ENCODE measurements around the gene EDC4. TPM values are rescaled to one million over a fixed set of nuclear protein-coding genes. Genes with fewer than 3 reads are reported as not detected.
A peak's percentile ranks its signal among the peaks of the same experiment; 100 is the strongest.
"Not testable (repeated sequence)": the region's sequence is repeated elsewhere in the genome, so short reads cannot be mapped to it uniquely, and the experiment has no call there.

The EDC4 gene
- polyA plus RNA-seq, 1 experiment, result 18.7 TPM

GRCh38 chr16:67909056-67909742, 36.3 kb downstream of the EDC4 start:
- H3K4me3 ChIP-seq (ENCODE audit: low read depth, low read length), result no peak overlapping the region
- no peaks in the 10 kb centered on the region for H3K27me3 ChIP-seq (ENCODE audit: control insufficient read depth, insufficient read depth, low read length)
- POLR2A ChIA-PET, result no interaction called here
- no peaks in the 10 kb centered on the region for H3K9me3 ChIP-seq (ENCODE audit: control insufficient read depth, insufficient read depth, low read length)
- H3K27ac ChIP-seq (ENCODE audit: low read depth, low read length), result no peak overlapping the region
- CTCF ChIA-PET, result no interaction called here
- DNase-seq (ENCODE audit: low read depth, low spot score), result no peak
- TF ChIP-seq CTCF (IDR thresholded peaks at IDR 0.05; ENCODE audit: low read depth, low read length), result no peak

GRCh38 chr16:67910158-67910557, 37.3 kb downstream of the EDC4 start:
- H3K27me3 ChIP-seq (ENCODE audit: control insufficient read depth, insufficient read depth, low read length), result no peaks in the 10 kb centered on the region
- ChIA-PET CTCF (interaction anchor here (0.5 to 2.1 kb wide), 3 partner anchors 93 to 239 kb away, joined by 3 to 10 read pairs (median 3); no protein-coding TSS in a partner anchor), POLR2A (no interaction called here)
- H3K9me3 ChIP-seq (ENCODE audit: control insufficient read depth, insufficient read depth, low read length), result no peaks in the 10 kb centered on the region
- TF ChIP-seq CTCF (IDR thresholded peaks at IDR 0.05; ENCODE audit: low read depth, low read length), result no peak
- no peak overlapping the region for H3K4me3 ChIP-seq (ENCODE audit: low read depth, low read length)
- no peak overlapping the region for H3K27ac ChIP-seq (ENCODE audit: low read depth, low read length)
- DNase-seq (ENCODE audit: low read depth, low spot score), result peak; percentile 42

- no peaks in the 10 kb centered on the region for H3K27me3 ChIP-seq (ENCODE audit: control insufficient read depth, insufficient read depth, low read length)
- no peak for TF ChIP-seq CTCF (IDR thresholded peaks at IDR 0.05; ENCODE audit: low read depth, low read length)
- POLR2A ChIA-PET, result no interaction called here
- H3K27ac ChIP-seq (ENCODE audit: low read depth, low read length), result no peak overlapping the region
- DNase-seq (ENCODE audit: low read depth, low spot score), result no peak
- no peak overlapping the region for H3K4me3 ChIP-seq (ENCODE audit: low read depth, low read length)
- no peaks in the 10 kb centered on the region for H3K9me3 ChIP-seq (ENCODE audit: control insufficient read depth, insufficient read depth, low read length)
- CTCF ChIA-PET, result interaction anchor here (0.5 to 1.5 kb wide), 4 partner anchors 9 to 394 kb away, joined by 3 to 8 read pairs (median 4); partner anchors contain the start of gene NRN1L
These were observed 42.1 kb downstream of the EDC4 start for GRCh38 chr16:67914758-67915495.

- H3K27ac ChIP-seq (ENCODE audit: low read depth, low read length), result not testable (repeated sequence)
These were observed 42.6 kb downstream of the EDC4 start for GRCh38 chr16:67915496-67915769.

GRCh38 chr16:67915831-67916723, 43.2 kb downstream of the EDC4 start:
- no peaks in the 10 kb centered on the region for H3K9me3 ChIP-seq (ENCODE audit: control insufficient read depth, insufficient read depth, low read length)
- no peak overlapping the region for H3K4me3 ChIP-seq (ENCODE audit: low read depth, low read length)
- H3K27me3 ChIP-seq (ENCODE audit: control insufficient read depth, insufficient read depth, low read length), result no peaks in the 10 kb centered on the region
- ChIA-PET CTCF (no interaction called here), POLR2A (no interaction called here)
- H3K27ac ChIP-seq (ENCODE audit: low read depth, low read length), result no peak overlapping the region
- DNase-seq (ENCODE audit: low read depth, low spot score), result no peak
- TF ChIP-seq CTCF (IDR thresholded peaks at IDR 0.05; ENCODE audit: low read depth, low read length), result no peak

More at GRCh38 chr16:67915496-67915769, 42.6 kb downstream of the EDC4 start:
- POLR2A ChIA-PET; H3K9me3 ChIP-seq (ENCODE audit: control insufficient read depth, insufficient read depth, low read length); DNase-seq (ENCODE audit: low read depth, low spot score); H3K4me3 ChIP-seq (ENCODE audit: low read depth, low read length); H3K27me3 ChIP-seq (ENCODE audit: control insufficient read depth, insufficient read depth, low read length): not testable (repeated sequence)
- CTCF ChIA-PET, result interaction anchor here (0.9 to 1.2 kb wide), 2 partner anchors 10 to 99 kb away, joined by 4 read pairs; no protein-coding TSS in a partner anchor

Data from AG04450 (cell line).